HG03039 (cell line): ENCODE data around the gene FSTL3.
"Not testable (repeated sequence)": the region's sequence is repeated elsewhere in the genome, so short reads cannot be mapped to it uniquely, and the experiment has no call there.

ENCODE experiments used
- ATAC-seq: cut with Tn5 transposase; IDR thresholded peaks from one replicate; pipeline ENCODE4 v1.9.1; 2021; ENCODE audit warnings: mild to moderate bottlenecking, moderate library complexity; ENCODE audit not compliant: unreplicated experiment

FSTL3 gene

DNA sequence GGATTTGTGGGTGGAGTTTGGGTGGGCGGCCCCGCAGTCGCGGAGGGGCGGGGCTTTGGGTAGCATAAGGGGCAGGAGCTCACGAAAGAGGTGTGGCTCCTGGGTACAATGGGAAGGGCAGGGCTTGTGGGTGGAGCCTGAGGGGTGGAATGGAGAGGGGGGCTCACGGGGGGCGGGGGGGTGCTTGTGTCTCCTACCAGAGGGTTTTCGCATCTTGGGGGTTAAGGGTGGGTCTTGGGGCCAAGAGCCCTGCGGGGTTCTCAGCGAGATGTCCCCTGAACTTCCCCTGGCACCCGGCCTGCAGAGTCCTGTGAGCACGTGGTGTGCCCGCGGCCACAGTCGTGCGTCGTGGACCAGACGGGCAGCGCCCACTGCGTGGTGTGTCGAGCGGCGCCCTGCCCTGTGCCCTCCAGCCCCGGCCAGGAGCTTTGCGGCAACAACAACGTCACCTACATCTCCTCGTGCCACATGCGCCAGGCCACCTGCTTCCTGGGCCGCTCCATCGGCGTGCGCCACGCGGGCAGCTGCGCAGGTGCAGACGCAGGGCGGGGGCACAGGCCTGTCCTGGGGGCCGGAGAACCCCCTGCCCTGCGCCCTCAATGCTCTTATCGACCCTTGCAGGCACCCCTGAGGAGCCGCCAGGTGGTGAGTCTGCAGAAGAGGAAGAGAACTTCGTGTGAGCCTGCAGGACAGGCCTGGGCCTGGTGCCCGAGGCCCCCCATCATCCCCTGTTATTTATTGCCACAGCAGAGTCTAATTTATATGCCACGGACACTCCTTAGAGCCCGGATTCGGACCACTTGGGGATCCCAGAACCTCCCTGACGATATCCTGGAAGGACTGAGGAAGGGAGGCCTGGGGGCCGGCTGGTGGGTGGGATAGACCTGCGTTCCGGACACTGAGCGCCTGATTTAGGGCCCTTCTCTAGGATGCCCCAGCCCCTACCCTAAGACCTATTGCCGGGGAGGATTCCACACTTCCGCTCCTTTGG is 5.1 kb downstream of the FSTL3 start:
- no peak for ATAC-seq

DNA sequence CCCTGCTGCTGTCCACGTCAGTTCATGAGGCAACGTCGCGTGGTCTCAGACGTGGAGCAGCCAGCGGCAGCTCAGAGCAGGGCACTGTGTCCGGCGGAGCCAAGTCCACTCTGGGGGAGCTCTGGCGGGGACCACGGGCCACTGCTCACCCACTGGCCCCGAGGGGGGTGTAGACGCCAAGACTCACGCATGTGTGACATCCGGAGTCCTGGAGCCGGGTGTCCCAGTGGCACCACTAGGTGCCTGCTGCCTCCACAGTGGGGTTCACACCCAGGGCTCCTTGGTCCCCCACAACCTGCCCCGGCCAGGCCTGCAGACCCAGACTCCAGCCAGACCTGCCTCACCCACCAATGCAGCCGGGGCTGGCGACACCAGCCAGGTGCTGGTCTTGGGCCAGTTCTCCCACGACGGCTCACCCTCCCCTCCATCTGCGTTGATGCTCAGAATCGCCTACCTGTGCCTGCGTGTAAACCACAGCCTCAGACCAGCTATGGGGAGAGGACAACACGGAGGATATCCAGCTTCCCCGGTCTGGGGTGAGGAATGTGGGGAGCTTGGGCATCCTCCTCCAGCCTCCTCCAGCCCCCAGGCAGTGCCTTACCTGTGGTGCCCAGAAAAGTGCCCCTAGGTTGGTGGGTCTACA is 6.6 kb downstream of the FSTL3 start:
- no peak for ATAC-seq

DNA sequence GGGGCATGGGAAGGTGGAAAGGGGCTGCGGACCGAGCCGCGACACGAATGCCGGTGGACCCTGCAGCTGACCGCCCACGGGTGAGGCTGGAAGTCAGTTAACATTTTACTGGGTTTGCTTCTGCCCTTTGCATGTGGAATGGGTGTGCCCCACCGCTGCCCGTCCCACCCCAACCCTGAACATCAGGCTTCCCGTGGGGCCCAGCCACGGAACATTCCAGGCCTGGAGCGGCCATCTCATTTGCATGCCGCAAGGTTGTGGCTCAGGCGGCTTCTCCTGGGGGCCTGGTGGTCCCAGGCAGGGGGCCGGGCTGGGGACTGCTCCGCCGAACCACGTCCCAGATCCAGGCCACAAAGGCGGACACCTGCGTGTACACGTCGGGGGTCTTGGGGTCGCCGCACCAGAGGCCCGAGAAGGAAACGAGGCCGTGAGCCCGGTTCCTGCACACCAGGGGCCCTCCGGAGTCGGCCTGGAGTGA is 9.3 kb downstream of the FSTL3 start:
- no peak for ATAC-seq

DNA sequence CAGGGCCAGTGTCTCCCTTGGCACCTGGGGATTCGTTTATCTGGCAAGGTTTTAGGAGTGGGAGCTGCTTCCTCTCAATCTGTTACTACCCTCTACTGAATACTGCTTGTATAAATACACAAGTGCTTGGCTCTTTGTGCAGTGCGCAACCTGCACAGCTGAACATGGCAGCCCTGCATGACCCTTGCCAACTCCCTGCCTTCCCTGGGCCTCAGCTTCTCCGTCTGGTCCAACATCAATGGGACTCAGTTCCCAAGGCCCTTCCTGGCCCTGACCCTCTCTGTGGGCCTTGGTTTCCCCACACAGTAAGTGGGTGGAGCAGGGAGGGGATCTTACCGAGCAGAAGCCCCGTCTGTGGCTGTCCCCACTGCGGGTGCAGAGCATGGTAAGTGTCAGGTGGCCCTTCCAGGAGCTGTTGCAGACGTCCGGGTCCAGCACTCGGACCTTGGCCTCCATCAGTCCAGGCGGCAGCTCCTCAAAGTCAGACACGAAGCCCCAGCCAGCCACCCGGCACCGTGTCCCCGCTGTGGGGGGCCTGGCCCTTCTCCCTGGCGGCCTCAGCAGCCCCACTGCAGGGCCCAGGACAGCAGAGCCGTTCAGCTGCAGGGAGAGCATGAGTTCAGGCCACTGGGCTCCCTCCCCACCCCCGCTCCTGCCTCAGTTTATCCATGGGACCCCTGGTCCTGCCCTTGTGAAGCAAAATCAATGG is 10.6 kb downstream of the FSTL3 start:
- no peak for ATAC-seq

DNA sequence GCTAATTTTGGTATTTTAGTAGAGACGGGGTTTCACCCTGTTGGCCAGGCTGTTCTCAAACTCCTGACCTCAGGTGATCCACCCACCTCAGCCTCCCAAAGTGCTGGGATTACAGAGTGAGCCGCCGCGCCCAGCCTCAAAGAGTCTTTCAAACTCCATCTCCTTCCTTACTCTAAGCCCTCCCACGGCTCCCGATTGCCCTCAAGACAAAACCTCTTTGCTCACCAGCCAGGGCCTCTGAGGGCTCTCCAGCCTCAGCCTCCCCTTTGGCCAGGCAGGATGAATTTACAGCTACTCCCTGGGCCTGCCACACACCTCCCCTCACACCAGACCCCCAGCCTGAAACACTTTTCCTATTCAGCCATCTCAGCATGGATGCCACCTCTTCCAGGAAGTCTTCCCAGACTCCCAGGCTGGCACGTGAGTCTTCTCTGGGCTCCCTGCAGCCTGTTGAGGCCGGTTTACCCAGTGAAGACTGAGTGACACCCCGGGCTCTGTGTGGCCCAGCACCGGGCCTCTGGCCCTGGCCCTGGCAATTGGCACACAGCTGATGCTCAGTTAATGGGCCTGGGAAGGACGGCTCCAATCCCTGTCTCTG is 11.5 kb downstream of the FSTL3 start:
- ATAC-seq: no peak

DNA sequence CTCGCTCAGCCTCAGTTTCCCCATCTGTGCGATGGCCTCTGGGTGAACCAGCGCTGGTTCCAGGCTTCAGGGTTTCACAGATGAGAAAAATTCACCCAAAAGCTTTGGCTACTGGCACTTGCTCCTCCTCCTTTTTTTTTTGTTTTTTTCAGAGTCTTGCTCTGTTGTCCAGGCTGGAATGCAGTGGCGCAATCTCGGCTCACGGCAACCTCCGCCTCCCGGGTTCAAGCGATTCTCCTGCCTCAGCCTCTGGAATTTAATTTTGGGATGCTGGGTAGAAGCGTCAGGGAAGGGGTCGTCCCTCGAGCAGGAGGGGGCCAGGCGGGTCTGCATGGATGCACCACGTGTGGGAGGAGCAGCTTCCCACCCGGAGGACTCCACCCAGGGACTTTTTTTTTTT is 12.0 kb downstream of the FSTL3 start:
- no peak for ATAC-seq

DNA sequence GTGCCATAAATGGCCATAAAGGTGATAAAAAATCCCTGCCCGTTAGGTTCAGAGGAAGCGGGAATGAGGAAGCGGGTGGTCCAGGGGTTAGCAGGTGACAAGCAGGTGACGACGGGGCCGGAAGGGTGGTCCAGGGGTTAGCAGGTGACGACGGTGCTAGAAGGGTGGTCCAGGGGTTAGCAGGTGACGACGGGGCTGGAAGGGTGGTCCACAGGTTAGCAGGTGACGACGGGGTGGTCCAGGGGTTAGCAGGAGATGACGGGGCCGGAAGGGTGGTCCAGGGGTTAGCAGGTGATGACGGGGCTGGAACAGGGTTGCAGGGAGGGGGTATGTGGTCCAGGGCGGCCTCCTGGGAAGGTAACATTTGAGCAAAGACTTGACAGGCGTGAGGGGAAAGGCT is 12.8 kb downstream of the FSTL3 start:
- no peak for ATAC-seq

DNA sequence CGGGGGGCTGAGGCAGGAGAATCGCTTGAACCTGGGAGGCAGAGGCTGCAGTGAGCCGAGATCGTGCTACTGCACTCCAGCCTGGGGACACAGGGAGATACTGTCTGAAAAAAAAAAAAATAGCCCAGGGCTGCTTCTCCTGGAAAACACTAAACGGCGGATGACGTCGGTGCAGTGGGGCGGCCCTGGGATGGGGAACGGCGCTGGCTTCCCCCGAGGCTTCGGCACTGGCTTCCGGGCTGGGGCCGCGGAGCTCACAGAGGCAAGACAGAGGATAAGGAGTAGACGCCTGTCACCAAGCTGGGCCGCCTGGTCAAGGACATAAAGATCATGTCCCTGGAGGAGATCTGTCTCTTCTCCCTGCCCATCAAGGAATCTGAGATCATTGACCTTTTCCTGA is 14.0 kb downstream of the FSTL3 start:
- no peak for ATAC-seq

DNA sequence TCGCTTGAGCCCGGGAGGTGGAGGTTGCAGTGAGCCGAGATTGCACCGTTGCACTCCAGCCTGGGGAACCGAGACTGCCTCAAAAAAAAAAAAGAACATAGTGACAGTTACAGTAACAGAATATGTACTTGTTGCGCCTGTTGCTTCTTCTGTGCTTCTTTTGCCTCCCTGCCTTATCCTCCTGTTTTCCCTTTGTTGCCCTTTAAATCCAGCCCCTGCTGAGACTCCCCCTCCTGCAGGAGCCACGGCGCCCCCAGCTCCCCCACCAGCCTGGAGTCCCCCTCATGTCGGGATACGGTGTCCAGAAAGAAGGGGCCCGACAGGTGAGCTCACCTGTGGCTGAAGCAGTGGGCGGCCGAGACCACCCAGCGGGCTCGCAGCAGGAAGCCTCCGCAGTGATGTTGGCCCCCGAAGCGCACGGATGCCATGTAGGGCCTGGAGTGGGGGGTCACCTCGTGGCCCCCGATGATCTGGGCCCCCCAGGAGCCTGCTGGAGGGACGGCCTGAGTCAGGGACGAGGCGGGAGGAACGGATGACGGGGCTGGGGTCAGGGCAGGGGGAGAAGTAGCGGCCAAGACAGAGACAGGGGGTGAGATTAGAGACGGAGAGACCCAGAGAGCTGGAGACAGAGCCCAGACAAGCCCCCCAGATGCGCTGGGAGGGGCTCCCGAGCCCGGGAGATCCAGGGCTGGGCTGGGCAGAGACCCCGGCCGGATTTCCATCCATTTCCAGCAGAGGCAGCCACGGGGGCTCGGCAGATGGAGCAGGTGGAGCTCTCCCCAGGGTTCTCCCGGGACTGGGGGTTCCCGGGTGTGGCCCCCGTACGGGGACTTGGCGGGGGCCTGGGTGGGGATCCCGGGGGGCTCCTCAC is 18.5 kb downstream of the FSTL3 start:
- ATAC-seq: no peak

DNA sequence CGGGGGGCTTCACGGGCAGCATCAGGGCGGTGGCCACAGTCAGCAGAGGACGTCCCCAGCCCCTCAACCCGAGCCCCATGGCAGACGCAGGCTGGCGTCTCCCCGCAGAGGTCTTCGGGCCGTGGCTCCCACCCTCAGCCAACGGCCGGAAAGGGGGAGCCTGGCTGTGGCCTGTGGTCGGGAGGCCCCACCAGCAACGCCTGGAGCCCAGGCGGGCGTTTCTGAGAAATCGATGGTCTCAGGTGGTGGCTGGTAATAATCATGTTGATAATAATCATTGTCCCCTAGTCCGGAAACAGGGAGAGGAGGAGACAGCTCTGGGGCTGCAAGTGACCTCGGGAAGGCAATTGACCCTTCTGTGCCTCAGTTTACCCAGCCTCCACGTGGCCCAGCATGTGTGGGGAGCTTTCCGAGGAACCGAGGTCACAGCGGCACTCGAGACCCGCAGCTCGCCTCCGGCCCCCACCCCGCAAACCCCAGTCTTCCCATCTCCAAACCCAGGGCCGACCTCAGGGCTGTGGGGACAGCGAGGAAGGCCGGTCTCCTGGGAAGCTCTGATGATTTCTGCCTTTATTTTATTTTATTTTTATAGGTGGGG is 19.3 kb downstream of the FSTL3 start, which contains the start of gene PRSS57:
TSS of gene PRSS57 (minus strand) at position 101 of the 598 bp plus-strand sequence. CDS start at position 79, 22 bp downstream.
- no peak for ATAC-seq

DNA sequence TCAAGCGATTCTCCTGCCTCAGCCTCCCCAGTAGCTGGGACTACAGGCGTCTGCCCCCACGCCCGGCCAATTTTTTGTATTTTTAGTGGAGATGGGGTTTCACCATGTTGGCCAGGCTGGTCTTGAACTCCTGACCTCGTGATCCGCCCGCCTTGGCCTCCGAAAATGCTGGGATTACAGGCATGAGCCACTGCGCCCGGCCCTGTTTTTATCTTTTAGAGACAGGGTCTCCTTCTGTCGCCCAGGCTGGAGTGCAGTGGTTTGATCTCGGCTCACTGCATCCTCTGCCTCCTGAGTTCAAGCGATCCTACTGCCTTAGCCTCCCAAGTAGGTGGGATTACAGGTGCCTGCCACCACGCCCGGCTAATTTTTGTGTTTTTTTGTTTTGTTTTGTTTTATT is 22.3 kb downstream of the FSTL3 start:
- ATAC-seq: not testable (repeated sequence)

DNA sequence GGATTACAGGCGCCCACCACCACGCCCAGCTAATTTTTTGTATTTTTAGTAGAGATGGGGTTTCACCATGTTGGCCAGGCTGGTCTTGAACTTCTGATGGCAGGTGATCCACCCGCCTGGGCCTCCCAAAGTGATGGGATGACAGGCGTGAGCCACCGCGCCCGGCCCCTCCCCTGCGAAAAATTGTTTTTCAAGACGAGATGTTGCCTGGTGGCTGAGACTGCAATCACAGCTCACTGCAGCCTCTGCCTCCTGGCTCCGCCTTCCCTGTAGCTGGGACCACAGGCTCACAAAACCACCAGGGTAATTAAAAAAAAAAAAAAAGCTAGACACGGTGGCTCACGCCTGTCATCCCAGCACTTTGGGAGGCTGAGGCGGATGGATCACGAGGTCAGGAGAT is 23.7 kb downstream of the FSTL3 start:
- not testable (repeated sequence) for ATAC-seq

DNA sequence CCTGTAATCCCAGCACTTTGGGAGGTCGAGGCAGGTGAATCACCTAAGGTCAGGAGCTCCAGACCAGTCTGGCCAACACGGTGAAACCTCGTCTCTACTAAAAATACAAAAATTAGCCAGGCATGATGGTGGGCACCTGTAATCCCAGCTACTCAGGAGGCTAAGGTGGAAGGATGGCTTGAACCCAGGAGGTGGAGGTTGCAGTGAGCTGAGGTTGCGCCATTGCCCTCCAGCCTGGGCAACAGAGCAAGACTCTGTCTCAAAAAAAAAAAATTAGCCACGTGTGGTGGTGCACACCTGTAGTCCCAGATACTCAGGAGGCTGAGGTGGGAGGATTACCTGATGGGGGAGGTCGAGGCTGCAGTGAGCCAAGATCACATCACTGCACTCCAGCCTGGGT is 26.7 kb downstream of the FSTL3 start:
- not testable (repeated sequence) for ATAC-seq

DNA sequence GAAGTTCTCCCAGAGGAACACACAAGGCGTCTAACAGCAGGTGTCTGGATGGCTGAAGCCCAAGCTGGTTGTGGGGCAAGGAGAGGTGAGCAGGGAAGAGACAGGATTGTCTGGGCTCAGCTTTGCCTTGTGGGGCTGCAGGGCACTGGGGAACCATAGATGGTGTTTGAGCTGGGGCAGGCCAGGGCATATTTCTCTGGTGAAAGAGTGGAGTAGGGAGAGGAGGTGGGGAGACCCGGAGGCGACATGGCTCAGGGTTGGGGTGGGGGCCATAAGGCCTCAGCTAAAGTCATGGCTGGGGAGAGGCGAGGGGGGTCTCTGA is 27.1 kb downstream of the FSTL3 start:
- no peak for ATAC-seq

DNA sequence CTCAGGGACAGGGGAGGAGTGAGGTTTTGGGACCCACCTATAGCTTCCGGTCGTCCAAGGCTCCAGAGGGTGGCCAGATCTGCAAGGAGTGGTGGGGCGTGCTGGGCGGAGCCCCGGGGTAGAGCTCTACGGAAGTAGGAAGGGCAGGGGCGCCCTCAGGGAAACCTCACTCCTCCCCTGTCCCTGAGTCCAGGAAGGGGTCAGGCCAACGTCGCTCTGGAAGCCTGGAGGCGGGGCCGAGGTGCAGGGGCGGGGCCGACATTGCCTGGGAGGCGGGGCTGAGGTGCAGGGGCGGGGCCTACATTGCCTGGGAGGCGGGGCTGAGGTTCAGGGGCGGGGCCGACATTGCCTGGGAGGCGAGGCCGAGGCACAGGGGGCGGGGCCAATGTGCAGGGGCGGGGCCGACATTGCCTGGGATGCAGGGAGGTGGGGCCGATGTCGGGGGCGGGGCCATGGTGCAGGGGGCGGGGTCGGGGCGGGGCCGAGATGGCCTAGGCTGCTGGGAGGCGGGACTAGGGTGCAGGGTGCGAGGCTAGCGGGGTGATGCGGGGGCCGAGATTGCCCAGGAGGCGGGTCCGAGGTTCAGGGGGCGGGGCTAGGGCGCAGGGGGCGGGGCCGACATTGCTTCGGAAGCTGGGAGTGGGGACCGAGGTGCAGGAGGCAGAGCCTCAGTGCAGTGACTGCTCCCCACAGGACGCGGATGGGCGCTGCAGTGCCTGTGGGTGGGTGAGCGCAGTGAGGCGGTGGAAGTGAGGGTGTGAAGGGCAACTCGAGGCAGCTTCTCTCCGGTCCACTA is 27.7 kb downstream of the FSTL3 start:
- no peak for ATAC-seq

DNA sequence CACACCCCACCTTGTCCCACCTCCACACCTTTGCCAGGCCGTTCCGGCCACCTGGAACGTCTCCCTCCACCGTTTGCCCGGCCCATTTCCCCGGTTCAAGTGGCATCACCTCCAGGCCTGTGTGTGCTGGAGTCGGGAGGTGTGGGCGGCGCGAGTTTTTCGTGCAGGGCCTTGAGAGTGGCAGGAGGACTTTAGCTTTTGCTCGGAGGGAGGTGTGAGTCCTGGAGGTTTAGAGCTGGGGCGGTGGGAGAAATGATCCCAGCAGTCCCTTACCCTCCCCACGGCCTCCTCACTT is 28.2 kb downstream of the FSTL3 start:
- no peak for ATAC-seq

DNA sequence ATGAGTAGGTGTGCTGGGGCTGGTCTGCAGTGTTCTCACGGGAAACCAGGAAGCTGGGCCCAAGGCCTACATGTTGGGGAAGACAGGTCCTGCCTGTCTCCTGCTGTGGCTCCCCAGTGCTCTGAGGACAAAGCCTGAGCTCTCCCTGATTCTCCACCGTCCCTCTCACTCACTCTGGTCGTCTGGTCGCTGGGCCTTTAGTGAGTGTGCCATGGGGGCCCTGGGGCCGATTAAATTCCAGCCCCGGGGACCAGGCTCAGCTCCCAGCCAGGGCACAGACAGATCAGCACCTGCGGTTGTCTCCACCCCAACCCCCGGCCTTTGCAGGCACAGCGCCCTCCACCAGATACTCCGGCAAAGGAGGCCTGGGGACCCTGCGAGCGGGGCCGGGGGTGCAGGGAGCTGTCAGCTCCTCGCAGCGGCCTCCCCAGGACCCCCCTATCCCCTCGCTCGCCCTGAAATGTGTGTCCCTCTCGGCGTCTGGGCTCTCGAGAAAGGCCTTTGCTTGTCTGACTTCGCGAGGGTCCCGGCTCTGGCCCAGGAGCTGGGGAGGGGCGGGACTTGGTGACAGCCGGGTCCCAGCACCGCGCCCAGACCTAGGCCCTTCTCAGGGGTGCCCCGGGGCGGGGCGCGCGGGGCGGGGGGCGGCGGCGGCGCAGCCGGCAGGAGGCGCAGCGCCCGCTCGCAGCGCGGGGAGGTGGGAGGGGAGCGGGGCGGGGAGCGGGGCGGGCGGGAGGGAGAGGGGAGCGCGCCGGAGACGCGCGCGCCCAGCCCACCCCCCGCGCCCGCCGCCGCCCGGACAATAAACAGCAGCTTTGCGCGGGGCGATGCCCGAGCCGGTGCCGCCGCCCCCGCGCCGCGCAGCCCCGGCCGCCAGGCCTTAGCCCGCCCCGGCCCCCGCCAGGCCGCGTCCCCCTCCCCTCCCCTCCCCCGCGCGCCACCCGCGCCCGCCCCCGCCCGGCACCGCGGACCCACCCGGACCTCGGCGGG is 32.3 kb downstream of the FSTL3 start, which contains the start of gene PALM:
TSS of gene PALM (plus strand) at position 782 of the 990 bp plus-strand sequence. CDS start 212 bp downstream, outside the sequence.
- no peak for ATAC-seq
